ENCODE data around the gene CD300H. TPM values are rescaled to one million over a fixed set of nuclear protein-coding genes. Genes with fewer than 3 reads are reported as not detected.

The CD300H gene
- total RNA-seq, 1 experiment from 2014 or later, result not detected

DNA sequence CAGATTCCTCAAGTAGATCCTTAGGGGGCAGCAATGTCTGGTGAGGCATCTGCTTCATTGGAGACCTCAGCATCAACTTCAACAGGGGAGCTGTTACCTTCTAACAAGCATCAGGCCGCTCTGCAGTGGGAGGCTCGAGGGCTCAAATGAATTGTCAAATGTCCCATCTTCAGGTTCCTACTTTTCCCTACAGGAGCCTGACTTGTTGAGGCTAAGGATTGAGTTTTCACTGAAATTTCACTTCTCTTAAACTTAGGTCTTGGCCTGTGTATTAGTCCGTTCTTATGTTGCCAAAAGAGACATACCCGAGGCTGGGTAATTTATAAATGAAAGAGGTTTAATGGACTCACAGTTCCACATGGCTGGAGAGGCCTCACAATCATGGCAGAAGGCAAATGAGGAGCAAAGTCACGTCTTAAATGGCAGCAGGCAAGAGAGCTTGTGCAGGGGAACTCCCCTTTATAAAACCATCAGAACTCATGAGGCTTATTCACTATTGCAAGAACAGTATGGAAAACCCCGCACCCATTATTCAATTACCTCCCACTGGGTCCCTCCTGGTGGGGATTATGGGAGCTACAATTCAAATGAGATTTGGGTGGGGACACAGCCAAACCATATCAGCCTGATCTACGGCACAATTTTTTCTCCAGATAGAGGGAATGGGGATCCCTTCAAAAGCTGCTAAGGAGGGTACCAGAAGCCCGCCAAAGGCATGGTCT is 29.9 kb upstream of the CD300H start:
- H3K36me3 ChIP-seq (ENCODE audit: insufficient read depth, low read length), result no peaks in the 10 kb centered on the region
- no peak overlapping the region for H3K4me3 ChIP-seq (ENCODE audit: low read length)
- no peak overlapping the region for H3K9ac ChIP-seq (ENCODE audit: low read length)
- no peaks in the 10 kb centered on the region for H3K9me3 ChIP-seq (ENCODE audit: low read length)
- DNase-seq, result no peak
- no peak overlapping the region for H2AFZ ChIP-seq (ENCODE audit: low read length)
- no peaks in the 10 kb centered on the region for H3K9me2 ChIP-seq (replicated peaks; ENCODE audit: insufficient read depth, low read length)
- no peaks in the 10 kb centered on the region for H4K20me1 ChIP-seq (ENCODE audit: insufficient read depth, low read depth, low read length)
- H3K4me2 ChIP-seq (ENCODE audit: low read depth, low read length, poor library complexity, severe bottlenecking), result no peak overlapping the region
- H3K79me2 ChIP-seq (ENCODE audit: low read length), result no peaks in the 10 kb centered on the region
- H3K27me3 ChIP-seq (ENCODE audit: low read length), result peaks cover 4% of the 10 kb centered on the region; the same call in 1 of the 2 replicates
- no peaks in the 10 kb centered on the region; the same call in 1 of the 2 replicates for H3K4me1 ChIP-seq (ENCODE audit: low read length)
- no peak overlapping the region for H3K27ac ChIP-seq (ENCODE audit: low read length)

DNA sequence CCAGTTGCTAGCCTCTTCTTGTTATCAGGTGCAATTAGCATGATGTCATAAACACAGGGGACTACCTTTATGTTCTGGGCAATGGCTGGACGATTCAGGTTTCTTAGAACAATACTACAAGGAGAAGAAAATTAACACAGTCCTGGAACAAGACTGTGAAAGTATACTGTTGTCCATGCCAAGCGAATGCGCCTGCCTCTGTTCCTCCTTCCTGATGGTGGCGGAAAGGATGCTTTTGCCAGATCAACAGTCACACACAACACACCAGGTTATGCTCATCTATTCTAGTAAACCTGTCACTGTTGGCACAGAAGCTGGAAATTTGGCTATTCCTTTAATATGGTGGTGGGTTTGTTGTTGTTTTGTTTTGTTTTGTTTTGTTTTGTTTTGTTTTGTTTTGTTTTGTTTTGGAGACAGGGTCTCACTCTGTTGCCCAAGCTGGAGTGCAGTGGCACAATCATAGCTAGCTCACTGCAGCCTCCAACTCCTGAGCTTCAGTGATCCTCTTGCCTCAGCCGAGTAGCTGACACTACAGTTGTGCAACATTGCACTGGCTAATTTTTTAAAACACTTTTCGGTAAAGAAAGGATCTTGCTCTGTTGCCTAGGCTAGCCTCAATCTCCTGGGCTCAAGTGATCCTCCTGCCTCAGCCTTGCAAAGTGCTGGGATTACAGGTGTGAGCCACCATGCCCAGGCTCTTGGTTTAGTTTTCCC is 27.9 kb upstream of the CD300H start:
- H3K9me2 ChIP-seq (replicated peaks; ENCODE audit: insufficient read depth, low read length), result no peaks in the 10 kb centered on the region
- no peaks in the 10 kb centered on the region for H4K20me1 ChIP-seq (ENCODE audit: insufficient read depth, low read depth, low read length)
- no peak overlapping the region for H3K9ac ChIP-seq (ENCODE audit: low read length)
- H3K9me3 ChIP-seq (ENCODE audit: low read length), result no peaks in the 10 kb centered on the region
- no peaks in the 10 kb centered on the region for H3K36me3 ChIP-seq (ENCODE audit: insufficient read depth, low read length)
- H3K79me2 ChIP-seq (ENCODE audit: low read length), result no peaks in the 10 kb centered on the region
- no peak overlapping the region for H2AFZ ChIP-seq (ENCODE audit: low read length)
- no peaks in the 10 kb centered on the region; the same call in 1 of the 2 replicates for H3K4me1 ChIP-seq (ENCODE audit: low read length)
- no peak for DNase-seq
- H3K4me3 ChIP-seq (ENCODE audit: low read length), result no peak overlapping the region
- H3K27ac ChIP-seq (ENCODE audit: low read length), result no peak overlapping the region
- no peak overlapping the region for H3K4me2 ChIP-seq (ENCODE audit: low read depth, low read length, poor library complexity, severe bottlenecking)
- peaks cover 7% of the 10 kb centered on the region; the same call in 1 of the 2 replicates for H3K27me3 ChIP-seq (ENCODE audit: low read length)

DNA sequence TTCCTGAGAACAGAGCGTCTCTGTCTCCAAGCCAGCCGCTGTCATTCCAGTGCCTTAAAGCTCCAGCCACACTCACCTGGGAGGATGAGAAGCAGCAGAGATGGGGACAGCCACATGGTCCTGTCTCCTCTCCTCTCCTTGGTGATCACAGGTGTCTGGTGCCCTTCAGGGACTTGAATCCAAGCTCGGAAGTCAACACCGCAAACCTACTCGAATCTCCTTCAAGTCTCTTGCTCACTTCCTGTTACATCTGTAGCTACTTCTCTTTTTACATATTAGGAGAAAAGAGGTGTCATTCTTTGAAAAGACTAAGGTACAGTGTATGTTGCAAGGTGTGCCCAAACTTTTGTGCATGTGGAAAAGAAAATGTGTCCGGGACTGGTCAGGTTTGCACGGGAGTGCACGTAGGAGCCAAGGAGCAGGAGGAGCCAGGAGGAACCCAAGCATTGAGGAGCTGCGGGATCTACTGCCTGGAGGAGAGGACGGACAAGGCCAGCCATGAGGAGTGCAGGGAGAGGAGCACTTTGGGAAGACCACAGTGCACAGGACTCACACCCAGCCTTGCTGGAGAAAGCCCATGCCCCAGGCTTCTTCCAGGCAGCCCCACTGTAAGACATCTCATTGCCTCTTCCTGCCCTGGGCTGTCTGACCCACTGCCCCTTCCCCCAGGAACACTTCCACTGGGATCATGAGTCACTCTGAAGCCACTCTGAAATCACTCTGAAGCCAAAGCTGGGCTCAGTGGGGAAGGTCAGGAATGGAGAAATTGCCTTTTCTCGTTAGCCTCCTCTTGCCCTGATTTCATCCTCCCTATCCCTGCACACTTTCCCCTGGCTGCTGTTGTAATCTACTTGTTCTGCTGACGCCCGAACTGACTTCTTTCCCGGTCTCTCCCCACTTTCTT is 25.0 kb upstream of the CD300H start, which contains the start of gene CD300LD:
TSS of gene CD300LD (minus strand) at position 197 of the 904 bp plus-strand sequence. CDS start at position 116, 81 bp downstream.
- Histone ChIP-seq H2AFZ (ENCODE audit: low read length) (no peak within 1 kb of the TSS), H3K4me2 (ENCODE audit: low read depth, low read length, poor library complexity, severe bottlenecking) (no peak within 1 kb of the TSS), H3K27ac (ENCODE audit: low read length) (no peak within 1 kb of the TSS), H3K9me2 (replicated peaks; ENCODE audit: insufficient read depth, low read length) (no peaks in the 10 kb centered on the region), H3K9me3 (ENCODE audit: low read length) (no peaks in the 10 kb centered on the region), H3K4me1 (ENCODE audit: low read length) (no peaks in the 10 kb centered on the region), H3K4me3 (ENCODE audit: low read length) (no peak within 1 kb of the TSS), H3K27me3 (ENCODE audit: low read length) (peaks cover 7% of the 10 kb centered on the region; the same call in 1 of the 2 replicates), H3K36me3 (ENCODE audit: insufficient read depth, low read length) (no peaks in the 10 kb centered on the region), H3K79me2 (ENCODE audit: low read length) (no peaks in the 10 kb centered on the region), H3K9ac (ENCODE audit: low read length) (no peak within 1 kb of the TSS), H4K20me1 (ENCODE audit: insufficient read depth, low read depth, low read length) (no peaks in the 10 kb centered on the region)
- DNase-seq, result no peak

DNA sequence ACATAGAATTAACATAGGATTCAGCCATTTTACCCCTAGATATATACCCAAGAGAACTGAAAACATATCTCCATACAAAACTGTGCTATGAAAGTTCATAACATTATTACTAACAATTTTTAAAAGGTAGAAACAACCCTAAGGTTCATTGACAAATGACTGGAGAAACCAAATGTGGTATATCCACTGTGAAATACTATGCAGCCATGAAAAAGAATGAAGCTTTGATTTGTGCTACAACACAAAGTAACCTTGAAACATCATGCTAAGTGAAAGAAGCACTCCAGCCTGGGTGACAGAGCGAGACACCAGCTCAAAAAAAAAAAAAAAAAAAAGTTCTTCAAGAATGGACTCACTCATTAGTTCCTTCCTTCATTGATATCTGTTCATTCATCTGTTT is 24.2 kb upstream of the CD300H start:
- no peak overlapping the region for H2AFZ ChIP-seq (ENCODE audit: low read length)
- H3K36me3 ChIP-seq (ENCODE audit: insufficient read depth, low read length), result no peaks in the 10 kb centered on the region
- H3K27me3 ChIP-seq (ENCODE audit: low read length), result 0 out of 2 replicates have a peak, but pooled peaks cover 3% of the 10 kb centered on the region
- H3K4me2 ChIP-seq (ENCODE audit: low read depth, low read length, poor library complexity, severe bottlenecking), result no peak overlapping the region
- no peak overlapping the region for H3K27ac ChIP-seq (ENCODE audit: low read length)
- no peak overlapping the region for H3K9ac ChIP-seq (ENCODE audit: low read length)
- H3K4me3 ChIP-seq (ENCODE audit: low read length), result no peak overlapping the region
- DNase-seq, result no peak
- no peaks in the 10 kb centered on the region for H3K9me3 ChIP-seq (ENCODE audit: low read length)
- H3K79me2 ChIP-seq (ENCODE audit: low read length), result no peaks in the 10 kb centered on the region
- no peaks in the 10 kb centered on the region for H4K20me1 ChIP-seq (ENCODE audit: insufficient read depth, low read depth, low read length)
- no peaks in the 10 kb centered on the region for H3K9me2 ChIP-seq (replicated peaks; ENCODE audit: insufficient read depth, low read length)
- H3K4me1 ChIP-seq (ENCODE audit: low read length), result peaks cover 1% of the 10 kb centered on the region

DNA sequence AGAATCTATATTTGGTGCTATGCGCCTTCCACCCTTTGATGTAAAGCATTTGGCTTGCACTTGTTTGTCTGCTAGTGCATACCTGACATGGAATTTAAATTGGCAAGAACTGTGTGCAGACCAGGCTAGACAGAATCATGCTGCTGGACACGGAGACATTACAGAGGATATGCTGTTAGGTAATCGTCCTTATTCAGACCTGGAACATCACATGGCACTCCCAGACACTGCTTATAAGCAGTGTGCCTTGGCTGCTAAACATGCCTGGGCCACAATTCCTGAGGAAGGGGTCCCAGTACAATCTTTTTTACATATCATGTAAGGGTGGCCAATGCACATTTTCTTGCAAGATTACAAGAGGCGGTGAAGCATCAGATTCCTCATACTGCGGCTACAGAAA is 18.4 kb upstream of the CD300H start:
- DNase-seq, result no peak
- Histone ChIP-seq H3K27ac (ENCODE audit: low read length) (no peak overlapping the region), H3K9ac (ENCODE audit: low read length) (no peak overlapping the region), H4K20me1 (ENCODE audit: insufficient read depth, low read depth, low read length) (no peaks in the 10 kb centered on the region), H3K4me2 (ENCODE audit: low read depth, low read length, poor library complexity, severe bottlenecking) (peak overlapping the region; percentile 30), H2AFZ (ENCODE audit: low read length) (no peak overlapping the region), H3K4me3 (ENCODE audit: low read length) (no peak overlapping the region), H3K27me3 (ENCODE audit: low read length) (no peaks in the 10 kb centered on the region), H3K9me2 (replicated peaks; ENCODE audit: insufficient read depth, low read length) (no peaks in the 10 kb centered on the region), H3K9me3 (ENCODE audit: low read length) (no peaks in the 10 kb centered on the region), H3K4me1 (ENCODE audit: low read length) (peaks cover 15% of the 10 kb centered on the region), H3K36me3 (ENCODE audit: insufficient read depth, low read length) (no peaks in the 10 kb centered on the region), H3K79me2 (ENCODE audit: low read length) (no peaks in the 10 kb centered on the region)

DNA sequence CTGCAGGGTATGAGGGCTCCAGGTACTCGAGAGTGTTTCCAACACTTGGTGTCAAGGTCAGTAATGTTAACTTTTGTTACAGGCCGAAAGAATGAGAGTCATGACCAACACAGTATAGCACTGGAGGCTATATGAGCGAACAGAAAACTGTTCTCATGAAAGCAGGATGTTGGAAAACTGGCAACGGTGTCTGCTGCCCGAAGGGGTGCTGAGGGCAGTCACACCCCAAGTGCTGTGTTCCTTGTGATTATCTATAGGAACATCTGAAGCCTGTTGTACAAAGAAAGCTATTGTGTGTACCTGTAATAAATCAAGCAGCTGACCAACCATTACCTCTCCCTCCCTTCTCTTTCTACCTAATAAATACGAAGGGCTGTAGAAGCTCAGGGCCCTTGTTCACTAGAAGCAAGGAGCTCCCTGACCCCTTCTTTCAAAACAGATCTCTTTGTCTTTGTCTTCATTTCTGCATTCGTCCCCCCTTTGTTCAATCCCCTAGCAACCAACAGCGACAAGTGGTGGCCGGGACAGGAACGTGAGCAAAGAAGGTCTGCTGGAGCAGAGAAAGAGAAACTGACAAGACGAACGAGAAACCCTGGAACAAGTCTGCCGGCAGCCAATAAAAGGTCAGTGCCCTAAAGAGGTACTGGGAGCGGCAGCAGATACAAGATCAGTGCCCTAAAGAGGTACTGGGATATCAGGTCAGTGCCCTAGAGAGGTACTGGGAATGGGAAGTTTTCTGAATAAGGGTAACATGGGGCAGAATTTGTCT is 17.2 kb upstream of the CD300H start:
- Histone ChIP-seq H2AFZ (ENCODE audit: low read length) (no peak overlapping the region), H3K9ac (ENCODE audit: low read length) (no peak overlapping the region), H3K9me3 (ENCODE audit: low read length) (no peaks in the 10 kb centered on the region), H3K4me1 (ENCODE audit: low read length) (peaks cover 15% of the 10 kb centered on the region), H3K4me3 (ENCODE audit: low read length) (no peak overlapping the region), H3K36me3 (ENCODE audit: insufficient read depth, low read length) (no peaks in the 10 kb centered on the region), H3K4me2 (ENCODE audit: low read depth, low read length, poor library complexity, severe bottlenecking) (no peak overlapping the region), H3K9me2 (replicated peaks; ENCODE audit: insufficient read depth, low read length) (no peaks in the 10 kb centered on the region), H4K20me1 (ENCODE audit: insufficient read depth, low read depth, low read length) (no peaks in the 10 kb centered on the region), H3K79me2 (ENCODE audit: low read length) (no peaks in the 10 kb centered on the region), H3K27ac (ENCODE audit: low read length) (no peak overlapping the region), H3K27me3 (ENCODE audit: low read length) (no peaks in the 10 kb centered on the region)
- DNase-seq, result no peak

DNA sequence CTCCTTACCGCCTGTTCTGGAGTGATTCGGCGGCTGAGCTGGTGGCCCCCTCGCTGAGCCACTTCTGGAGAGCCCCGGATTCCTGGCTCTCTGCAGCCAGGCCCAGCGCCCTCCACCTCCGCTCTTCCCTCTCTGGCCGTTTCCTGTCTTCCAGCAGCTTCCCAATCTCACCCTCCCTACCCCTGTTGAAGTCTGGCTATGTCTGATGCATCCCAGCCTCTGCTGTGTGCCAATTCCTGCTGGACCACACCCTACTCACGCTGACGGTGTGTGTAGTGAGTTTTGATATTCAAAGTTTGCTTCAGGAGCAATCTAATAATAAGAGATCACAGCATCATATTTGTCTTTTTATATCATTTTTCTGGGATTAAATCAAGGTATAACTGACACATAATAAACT is 15.3 kb upstream of the CD300H start:
- Histone ChIP-seq H3K36me3 (ENCODE audit: insufficient read depth, low read length) (no peaks in the 10 kb centered on the region), H4K20me1 (ENCODE audit: insufficient read depth, low read depth, low read length) (no peaks in the 10 kb centered on the region)
- no peak for DNase-seq

More for the DNA sequence above, 15.3 kb upstream of the CD300H start:
- H2AFZ ChIP-seq (ENCODE audit: low read length), result no peak overlapping the region
- H3K4me1 ChIP-seq (ENCODE audit: low read length), result peaks cover 15% of the 10 kb centered on the region
- no peak overlapping the region for H3K27ac ChIP-seq (ENCODE audit: low read length)
- H3K4me3 ChIP-seq (ENCODE audit: low read length), result no peak overlapping the region
- no peaks in the 10 kb centered on the region for H3K27me3 ChIP-seq (ENCODE audit: low read length)
- no peak overlapping the region for H3K4me2 ChIP-seq (ENCODE audit: low read depth, low read length, poor library complexity, severe bottlenecking)
- H3K9me2 ChIP-seq (replicated peaks; ENCODE audit: insufficient read depth, low read length), result no peaks in the 10 kb centered on the region
- no peak overlapping the region for H3K9ac ChIP-seq (ENCODE audit: low read length)
- no peaks in the 10 kb centered on the region for H3K79me2 ChIP-seq (ENCODE audit: low read length)
- H3K9me3 ChIP-seq (ENCODE audit: low read length), result no peaks in the 10 kb centered on the region
